Measurements from ENCODE around the gene PSMC3IP.

DNA sequence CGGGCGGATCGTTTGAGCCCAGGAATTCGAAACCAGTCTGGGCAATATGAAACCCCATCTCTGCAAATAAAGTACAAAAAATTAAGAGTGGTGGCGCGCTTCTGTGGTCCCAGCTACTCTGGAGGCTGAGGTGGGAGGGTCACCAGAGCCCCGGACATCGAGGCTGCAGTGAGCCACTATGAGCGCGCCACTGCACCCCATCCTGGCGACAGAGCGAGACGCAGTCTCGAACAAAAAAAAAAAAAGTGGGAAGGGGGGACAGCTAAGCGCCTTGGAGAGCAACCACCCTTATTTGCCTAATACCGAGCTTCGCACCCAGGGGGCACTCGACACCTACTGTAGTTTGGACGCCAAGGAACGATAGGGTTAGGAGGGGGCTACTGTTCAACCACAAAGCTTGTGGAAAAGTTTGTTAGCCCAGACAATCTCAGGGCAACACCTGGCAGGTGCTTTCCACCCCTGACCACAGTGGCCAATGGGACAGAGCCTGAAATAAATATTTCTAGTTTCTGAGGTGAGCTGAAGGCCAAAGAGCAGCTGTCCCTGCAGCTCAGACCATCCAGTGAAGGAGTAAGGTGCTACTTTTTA lies 847 bp upstream of the PSMC3IP start:
- TF ChIP-seq ZBTB7A (IDR thresholded peaks at IDR 0.05; ENCODE audit: low read depth): no peak
- no peak for TF ChIP-seq NFIC (IDR thresholded peaks at IDR 0.05)
- no peak for TF ChIP-seq TAF1 (IDR thresholded peaks at IDR 0.05; ENCODE audit: low read depth)
- TF ChIP-seq TCF12 (IDR thresholded peaks at IDR 0.05; ENCODE audit: low read depth): no peak
- TF ChIP-seq CREB1 (IDR thresholded peaks at IDR 0.05; ENCODE audit: low read depth): no peak
- TF ChIP-seq, protein P1, sequence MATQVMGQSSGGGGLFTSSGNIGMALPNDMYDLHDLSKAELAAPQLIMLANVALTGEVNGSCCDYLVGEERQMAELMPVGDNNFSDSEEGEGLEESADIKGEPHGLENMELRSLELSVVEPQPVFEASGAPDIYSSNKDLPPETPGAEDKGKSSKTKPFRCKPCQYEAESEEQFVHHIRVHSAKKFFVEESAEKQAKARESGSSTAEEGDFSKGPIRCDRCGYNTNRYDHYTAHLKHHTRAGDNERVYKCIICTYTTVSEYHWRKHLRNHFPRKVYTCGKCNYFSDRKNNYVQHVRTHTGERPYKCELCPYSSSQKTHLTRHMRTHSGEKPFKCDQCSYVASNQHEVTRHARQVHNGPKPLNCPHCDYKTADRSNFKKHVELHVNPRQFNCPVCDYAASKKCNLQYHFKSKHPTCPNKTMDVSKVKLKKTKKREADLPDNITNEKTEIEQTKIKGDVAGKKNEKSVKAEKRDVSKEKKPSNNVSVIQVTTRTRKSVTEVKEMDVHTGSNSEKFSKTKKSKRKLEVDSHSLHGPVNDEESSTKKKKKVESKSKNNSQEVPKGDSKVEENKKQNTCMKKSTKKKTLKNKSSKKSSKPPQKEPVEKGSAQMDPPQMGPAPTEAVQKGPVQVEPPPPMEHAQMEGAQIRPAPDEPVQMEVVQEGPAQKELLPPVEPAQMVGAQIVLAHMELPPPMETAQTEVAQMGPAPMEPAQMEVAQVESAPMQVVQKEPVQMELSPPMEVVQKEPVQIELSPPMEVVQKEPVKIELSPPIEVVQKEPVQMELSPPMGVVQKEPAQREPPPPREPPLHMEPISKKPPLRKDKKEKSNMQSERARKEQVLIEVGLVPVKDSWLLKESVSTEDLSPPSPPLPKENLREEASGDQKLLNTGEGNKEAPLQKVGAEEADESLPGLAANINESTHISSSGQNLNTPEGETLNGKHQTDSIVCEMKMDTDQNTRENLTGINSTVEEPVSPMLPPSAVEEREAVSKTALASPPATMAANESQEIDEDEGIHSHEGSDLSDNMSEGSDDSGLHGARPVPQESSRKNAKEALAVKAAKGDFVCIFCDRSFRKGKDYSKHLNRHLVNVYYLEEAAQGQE (IDR thresholded peaks at IDR 0.05; ENCODE audit: low read depth): no peak
- peak; percentile 74 for TF ChIP-seq RAD21 (IDR thresholded peaks at IDR 0.05; ENCODE audit: low read depth)
- no peak for TF ChIP-seq TEAD4 (IDR thresholded peaks at IDR 0.05)
- TF ChIP-seq EP300 (IDR thresholded peaks at IDR 0.05; ENCODE audit: borderline replicate concordance): no peak
- TF ChIP-seq YY1 (IDR thresholded peaks at IDR 0.05; ENCODE audit: low read depth): no peak
- no peak for TF ChIP-seq MAX (IDR thresholded peaks at IDR 0.05)
- TF ChIP-seq, protein P2, sequence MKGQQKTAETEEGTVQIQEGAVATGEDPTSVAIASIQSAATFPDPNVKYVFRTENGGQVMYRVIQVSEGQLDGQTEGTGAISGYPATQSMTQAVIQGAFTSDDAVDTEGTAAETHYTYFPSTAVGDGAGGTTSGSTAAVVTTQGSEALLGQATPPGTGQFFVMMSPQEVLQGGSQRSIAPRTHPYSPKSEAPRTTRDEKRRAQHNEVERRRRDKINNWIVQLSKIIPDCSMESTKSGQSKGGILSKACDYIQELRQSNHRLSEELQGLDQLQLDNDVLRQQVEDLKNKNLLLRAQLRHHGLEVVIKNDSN (IDR thresholded peaks at IDR 0.05): no peak
- no peak for TF ChIP-seq CEBPB (IDR thresholded peaks at IDR 0.05)
- no peak for TF ChIP-seq FOXM1 (IDR thresholded peaks at IDR 0.05; ENCODE audit: borderline replicate concordance, low read depth)

All from Ishikawa (cell line).